GM04503 (cell line): ENCODE measurements around the gene STRN3.

Experiments
- DNase-seq: peaks from one replicate; pipeline ENCODE4 v3.0.0-alpha.2; 2012; ENCODE audit warnings: low read depth

The STRN3 gene

GRCh38 chr14:30873308-30874119 lies 152.7 kb downstream of the STRN3 start:
- no peak for DNase-seq

- no peak for DNase-seq
These were observed 153.6 kb downstream of the STRN3 start for GRCh38 chr14:30872602-30873001.

GRCh38 chr14:30869551-30870155 lies 156.5 kb downstream of the STRN3 start:
- no peak for DNase-seq

GRCh38 chr14:30868736-30869135 lies 157.4 kb downstream of the STRN3 start:
- no peak for DNase-seq

- no peak for DNase-seq
These were observed 161.2 kb downstream of the STRN3 start for GRCh38 chr14:30864934-30865333.

GRCh38 chr14:30861200-30861599 lies 165.0 kb downstream of the STRN3 start:
- no peak for DNase-seq

GRCh38 chr14:30855345-30856037 lies 170.7 kb downstream of the STRN3 start:
- DNase-seq, result no peak

GRCh38 chr14:30854492-30854891 lies 171.7 kb downstream of the STRN3 start:
- no peak for DNase-seq

GRCh38 chr14:30853946-30854345 lies 172.2 kb downstream of the STRN3 start:
- DNase-seq, result no peak

GRCh38 chr14:30849983-30850382 lies 176.2 kb downstream of the STRN3 start:
- no peak for DNase-seq

- DNase-seq, result no peak
These were observed 176.8 kb downstream of the STRN3 start for GRCh38 chr14:30849354-30849753.

GRCh38 chr14:30848449-30849240 lies 177.5 kb downstream of the STRN3 start:
- no peak for DNase-seq
